Epithelial cell of esophagus (primary cell): ENCODE measurements around the gene KNL1.
A peak's percentile ranks its signal among the peaks of the same experiment; 100 is the strongest.

Source experiments
- DNase-seq: peaks from one replicate; pipeline ENCODE4 v3.0.0; 2010; ENCODE audit warnings: low read depth
- H3K4me3 ChIP-seq: 2 replicates; pipeline ENCODE4 v1.5.1; 2011; ENCODE audit warnings: mild to moderate bottlenecking, low read length, control low read depth
- TF ChIP-seq, protein P1 (sequence below): IDR thresholded peaks from 2 replicates; pipeline ENCODE4 v1.5.1; 2011; ENCODE audit warnings: low read depth, mild to moderate bottlenecking, low read length, control low read depth, inconsistent platforms; ENCODE audit not compliant: insufficient read depth; ENCODE audit errors: missing control alignments

KNL1 gene

DNA sequence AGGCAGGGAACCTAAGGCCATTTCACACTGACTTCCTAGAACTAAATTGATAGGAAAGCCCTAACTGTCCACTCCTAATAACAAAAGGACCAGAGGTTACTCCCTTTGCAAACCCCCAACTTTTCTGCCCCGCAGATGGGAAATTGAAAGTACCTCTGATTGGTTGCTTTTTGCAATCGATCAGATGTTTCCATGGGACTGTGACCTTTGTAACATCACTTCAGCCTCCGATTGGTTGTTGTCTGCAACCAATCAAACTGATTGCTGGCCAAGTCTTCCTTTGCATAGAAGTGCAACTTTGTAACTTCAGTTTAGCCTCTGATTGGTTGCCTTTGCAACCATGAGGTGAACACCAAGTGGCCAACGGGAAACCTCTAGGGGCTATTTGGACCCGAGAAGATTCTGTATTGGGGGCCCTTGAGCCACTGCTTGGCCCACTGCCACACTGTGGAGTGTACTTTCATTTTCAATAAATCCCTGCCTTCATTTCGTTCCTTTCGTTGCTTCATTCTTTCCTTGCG lies 11.3 kb upstream of the KNL1 start:
- TF ChIP-seq, protein P1, sequence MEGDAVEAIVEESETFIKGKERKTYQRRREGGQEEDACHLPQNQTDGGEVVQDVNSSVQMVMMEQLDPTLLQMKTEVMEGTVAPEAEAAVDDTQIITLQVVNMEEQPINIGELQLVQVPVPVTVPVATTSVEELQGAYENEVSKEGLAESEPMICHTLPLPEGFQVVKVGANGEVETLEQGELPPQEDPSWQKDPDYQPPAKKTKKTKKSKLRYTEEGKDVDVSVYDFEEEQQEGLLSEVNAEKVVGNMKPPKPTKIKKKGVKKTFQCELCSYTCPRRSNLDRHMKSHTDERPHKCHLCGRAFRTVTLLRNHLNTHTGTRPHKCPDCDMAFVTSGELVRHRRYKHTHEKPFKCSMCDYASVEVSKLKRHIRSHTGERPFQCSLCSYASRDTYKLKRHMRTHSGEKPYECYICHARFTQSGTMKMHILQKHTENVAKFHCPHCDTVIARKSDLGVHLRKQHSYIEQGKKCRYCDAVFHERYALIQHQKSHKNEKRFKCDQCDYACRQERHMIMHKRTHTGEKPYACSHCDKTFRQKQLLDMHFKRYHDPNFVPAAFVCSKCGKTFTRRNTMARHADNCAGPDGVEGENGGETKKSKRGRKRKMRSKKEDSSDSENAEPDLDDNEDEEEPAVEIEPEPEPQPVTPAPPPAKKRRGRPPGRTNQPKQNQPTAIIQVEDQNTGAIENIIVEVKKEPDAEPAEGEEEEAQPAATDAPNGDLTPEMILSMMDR = no peak
- peak; percentile 17 for DNase-seq
- peak overlapping the region; percentile 35 for H3K4me3 ChIP-seq

DNA sequence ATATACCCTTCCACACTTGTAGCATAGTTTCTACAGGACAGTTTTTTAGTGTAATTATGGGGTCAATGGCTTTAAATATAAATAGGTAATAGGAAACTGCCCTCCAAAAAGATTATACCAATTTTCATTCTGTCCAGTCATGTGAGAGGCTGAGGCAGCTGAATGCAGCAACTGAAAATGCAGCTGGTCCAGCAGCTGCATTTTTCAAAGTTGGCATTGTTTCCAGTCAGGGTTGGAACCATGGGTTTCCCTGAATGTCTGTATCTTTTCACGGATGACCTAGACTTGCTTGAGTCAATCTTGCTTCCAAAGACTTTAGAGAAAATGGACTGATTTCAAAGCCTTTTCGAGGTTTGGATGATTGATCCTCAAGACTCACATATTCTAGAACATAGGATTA lies 9.9 kb upstream of the KNL1 start:
- TF ChIP-seq, protein P1 = no peak
- DNase-seq = no peak
- H3K4me3 ChIP-seq = no peak overlapping the region

DNA sequence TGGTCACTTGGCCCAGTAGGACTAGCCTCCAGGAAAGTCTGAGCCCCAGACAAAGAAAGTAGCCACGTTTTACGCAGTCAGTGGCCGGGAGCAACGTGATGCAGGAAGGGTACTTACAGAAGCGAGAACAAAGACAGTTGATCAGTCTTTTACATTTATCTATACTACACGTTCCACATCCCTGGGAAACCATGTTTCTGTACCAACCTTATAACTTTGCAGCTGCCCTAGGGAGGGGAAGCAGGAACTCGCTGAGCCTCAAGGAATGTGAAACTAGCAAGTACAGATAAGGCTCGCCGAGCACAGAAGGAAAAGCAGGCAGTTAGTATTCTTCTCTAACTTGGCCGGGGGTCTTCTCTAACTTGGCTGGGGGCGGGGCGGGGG lies 3.4 kb upstream of the KNL1 start:
- no peak for DNase-seq
- no peak overlapping the region for H3K4me3 ChIP-seq
- TF ChIP-seq, protein P1 = no peak

DNA sequence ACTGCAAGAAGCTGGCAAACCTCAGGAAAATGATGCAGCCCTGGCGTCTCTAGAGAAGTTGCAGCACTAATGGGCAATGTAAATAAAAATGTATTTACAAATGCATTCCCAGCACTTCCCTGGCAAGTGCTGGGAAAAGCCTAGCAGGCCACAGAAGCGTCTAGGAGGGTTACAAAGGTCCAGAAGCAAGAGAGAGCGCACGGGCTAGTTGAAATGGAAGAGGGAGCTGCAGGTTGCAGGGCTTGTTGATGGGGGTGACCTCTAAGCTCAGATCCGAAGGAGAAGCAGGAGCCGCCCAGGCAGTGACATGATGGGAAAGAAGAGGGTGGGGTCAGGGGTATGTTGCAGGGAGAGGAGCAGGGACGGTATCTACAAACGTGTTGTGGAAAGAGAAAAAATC lies 2.7 kb upstream of the KNL1 start:
- TF ChIP-seq, protein P1 = no peak
- DNase-seq = no peak
- no peak overlapping the region for H3K4me3 ChIP-seq

DNA sequence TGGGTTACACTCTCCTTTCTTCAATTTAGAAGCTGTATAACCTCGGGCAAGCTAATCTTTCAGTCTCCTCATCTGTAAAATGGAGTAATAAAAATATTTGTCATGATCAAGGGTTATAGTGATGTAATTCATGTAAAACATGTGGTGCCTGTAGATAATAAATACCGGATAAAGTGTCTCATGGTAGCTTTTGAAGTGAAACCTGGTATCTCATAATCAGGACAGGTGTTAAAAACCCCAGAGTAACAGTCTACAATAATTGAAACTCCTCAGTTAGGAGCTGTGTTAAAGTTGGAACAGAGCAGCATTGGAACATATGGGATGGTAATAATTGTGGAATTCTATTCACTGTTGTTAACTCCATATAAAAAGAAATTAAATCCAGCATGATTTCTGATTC lies 884 bp upstream of the KNL1 start:
- no peak overlapping the region for H3K4me3 ChIP-seq
- DNase-seq = no peak
- TF ChIP-seq, protein P1 = no peak

DNA sequence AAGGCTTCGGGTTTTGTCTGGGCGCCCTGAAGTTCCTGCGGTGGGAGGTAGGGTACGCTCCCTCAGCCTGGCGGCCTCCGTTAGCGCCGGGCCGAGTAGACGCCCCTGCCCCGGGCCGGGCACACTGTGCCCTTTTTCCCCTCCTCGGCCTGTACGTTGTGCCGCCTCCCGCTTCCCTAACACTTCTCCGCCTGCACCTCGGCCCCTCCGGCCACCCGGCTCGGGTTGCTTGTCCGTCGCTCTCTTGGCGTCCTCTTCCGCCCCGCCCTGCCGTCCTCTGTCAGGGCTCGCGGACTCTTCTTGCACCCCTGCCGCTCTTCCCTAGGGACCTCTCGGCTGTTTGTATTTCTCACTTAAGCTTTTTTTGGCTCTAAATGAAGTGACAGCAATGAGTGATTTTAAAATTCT lies 384 bp downstream of the KNL1 start:
- H3K4me3 ChIP-seq = peak overlapping the region; percentile 93
- peak; percentile 52 for DNase-seq
- TF ChIP-seq, protein P1 = peak; percentile 27

DNA sequence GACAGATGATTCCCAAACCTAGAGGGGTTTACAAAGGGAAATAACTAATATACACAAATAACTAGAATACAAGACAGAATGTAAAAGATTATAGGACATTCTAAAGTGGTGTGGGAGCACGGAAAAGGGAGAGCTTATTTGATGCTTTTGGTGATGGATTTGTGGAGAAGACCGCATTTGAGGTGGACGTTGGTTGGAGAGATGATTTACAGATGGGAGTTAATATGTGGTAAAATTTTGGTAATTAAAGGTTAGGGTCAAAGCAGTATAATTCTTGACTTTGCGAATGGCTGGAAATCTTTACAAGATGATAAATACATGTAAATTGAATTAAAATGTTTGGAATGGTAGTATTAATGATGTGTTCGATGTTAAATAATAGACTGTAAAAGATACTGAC lies 1.2 kb downstream of the KNL1 start:
- peak overlapping the region; percentile 93 for H3K4me3 ChIP-seq
- DNase-seq = no peak
- TF ChIP-seq, protein P1 = no peak
